Measurements from ENCODE around the gene DAB2IP.
A peak's percentile ranks its signal among the peaks of the same experiment; 100 is the strongest.

The DAB2IP gene

DNA sequence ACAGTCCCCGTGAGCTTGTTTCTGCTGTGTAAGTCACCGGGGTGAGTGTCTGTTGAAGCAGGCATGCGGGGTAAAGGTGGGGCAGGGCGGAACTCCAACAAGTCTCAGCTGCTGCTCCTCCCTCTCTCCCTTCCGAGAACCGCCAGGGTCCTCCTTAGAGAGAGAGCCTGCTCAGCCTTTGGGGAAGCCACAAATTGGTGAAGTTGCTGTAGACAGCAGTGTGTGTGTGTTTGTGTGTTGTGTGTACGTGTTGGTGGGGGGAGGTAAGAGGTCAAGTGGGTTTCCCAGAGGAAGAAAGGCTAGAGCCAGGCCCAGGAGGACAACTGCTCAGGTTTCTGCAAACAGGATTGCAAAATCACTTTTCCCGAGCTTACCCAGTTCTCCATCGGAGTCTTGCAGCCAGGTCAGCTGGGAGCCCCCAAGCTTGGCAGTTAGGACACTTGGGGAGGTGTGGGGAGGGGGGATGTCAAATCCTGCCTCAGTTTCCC lies 38.9 kb upstream of the DAB2IP start:
- WGBS (ENCODE audit: extremely low coverage, insufficient coverage, insufficient read length): no CpG with 5 or more reads among the region's 9 CpGs

DNA sequence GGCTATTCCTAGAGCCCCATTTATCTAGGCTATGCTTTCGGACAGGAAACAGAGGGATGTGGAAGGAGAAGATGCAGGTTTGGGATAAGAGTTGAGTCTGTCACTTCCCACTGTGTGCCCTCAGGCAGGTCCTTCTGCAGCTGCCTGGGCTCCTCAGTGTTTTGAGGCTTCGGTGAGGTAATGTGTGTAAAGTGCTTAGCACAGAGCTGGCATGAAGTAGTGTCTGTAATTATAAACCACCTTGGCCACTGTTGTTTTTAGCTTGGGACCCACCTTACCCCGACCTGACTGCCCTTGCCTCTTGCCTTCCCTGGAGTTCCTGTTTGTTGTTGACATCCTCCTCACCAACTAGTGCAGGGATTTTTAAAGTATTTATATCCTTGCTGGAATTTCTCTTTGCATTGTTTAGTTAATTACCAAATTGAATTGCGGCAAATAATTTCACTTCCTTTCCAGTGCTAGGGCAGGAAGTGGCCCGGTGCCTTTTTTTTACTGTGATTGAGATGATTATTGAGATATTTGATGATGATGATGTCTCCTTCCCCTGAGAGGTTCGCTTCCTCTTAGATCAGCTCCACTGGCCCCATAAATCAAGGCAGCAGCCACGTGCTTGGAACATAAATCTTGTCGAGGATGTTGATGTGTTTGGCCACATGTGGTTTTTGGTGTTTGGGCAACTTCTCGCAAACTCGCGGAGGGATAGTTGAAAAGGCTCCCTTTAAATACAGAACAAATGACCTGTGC lies 38.3 kb upstream of the DAB2IP start:
- Histone ChIP-seq H3K9me3 (ENCODE audit: insufficient read depth, low read depth, low read length) (no peaks in the 10 kb centered on the region), H3K27me3 (ENCODE audit: insufficient read depth, low read length) (no peaks in the 10 kb centered on the region)
- no CpG with 5 or more reads among the region's 11 CpGs for WGBS (ENCODE audit: extremely low coverage, insufficient coverage, insufficient read length)

More for the DNA sequence above, 38.9 kb upstream of the DAB2IP start:
- Histone ChIP-seq H3K27me3 (ENCODE audit: insufficient read depth, low read length) (no peaks in the 10 kb centered on the region), H3K4me3 (ENCODE audit: low read depth, low read length) (no peak overlapping the region), H3K79me1 (ENCODE audit: low read length) (peaks cover 16% of the 10 kb centered on the region), H3K23ac (ENCODE audit: low read length) (no peak overlapping the region), H3K14ac (ENCODE audit: low read length) (no peak overlapping the region), H3K18ac (ENCODE audit: low read length) (no peak overlapping the region), H3K4me2 (ENCODE audit: low read length) (peak overlapping the region; percentile 53), H2BK120ac (ENCODE audit: insufficient read depth, low read length, poor library complexity) (peak overlapping the region; percentile 57), H2AFZ (ENCODE audit: insufficient read depth, low read length, poor library complexity) (no peak overlapping the region), H3K27ac (ENCODE audit: low read depth, low read length) (peak overlapping the region; percentile 58), H2BK12ac (ENCODE audit: low read length) (no peak overlapping the region), H4K12ac (ENCODE audit: low read depth, low read length) (no peak overlapping the region), H3K36me3 (ENCODE audit: control insufficient read depth in 1 of 2, insufficient read depth in 2 of 2, low read length in 2 of 2) (no peaks in the 10 kb centered on the region), H2BK5ac (ENCODE audit: low read depth, low read length, poor library complexity) (peak overlapping the region; percentile 31), H3K4me1 (ENCODE audit: control insufficient read depth in 1 of 2, insufficient read depth in 2 of 2, low read length in 2 of 2) (peaks cover 34 to 41% of the 10 kb centered on the region in 2 experiments), H4K8ac (ENCODE audit: low read depth, low read length) (no peak overlapping the region), H4K91ac (ENCODE audit: low read depth, low read length) (no peak overlapping the region), H3K4ac (ENCODE audit: low read depth, low read length) (no peak overlapping the region), H2AK5ac (ENCODE audit: low read length) (no peak overlapping the region), H3K9ac (ENCODE audit: low read length) (no peak overlapping the region), H3K79me2 (ENCODE audit: control insufficient read depth, insufficient read depth, low read length, poor library complexity) (no peaks in the 10 kb centered on the region), H3K9me3 (ENCODE audit: insufficient read depth, low read depth, low read length) (no peaks in the 10 kb centered on the region)
- peak; percentile 62 to 75 for DNase-seq

DNA sequence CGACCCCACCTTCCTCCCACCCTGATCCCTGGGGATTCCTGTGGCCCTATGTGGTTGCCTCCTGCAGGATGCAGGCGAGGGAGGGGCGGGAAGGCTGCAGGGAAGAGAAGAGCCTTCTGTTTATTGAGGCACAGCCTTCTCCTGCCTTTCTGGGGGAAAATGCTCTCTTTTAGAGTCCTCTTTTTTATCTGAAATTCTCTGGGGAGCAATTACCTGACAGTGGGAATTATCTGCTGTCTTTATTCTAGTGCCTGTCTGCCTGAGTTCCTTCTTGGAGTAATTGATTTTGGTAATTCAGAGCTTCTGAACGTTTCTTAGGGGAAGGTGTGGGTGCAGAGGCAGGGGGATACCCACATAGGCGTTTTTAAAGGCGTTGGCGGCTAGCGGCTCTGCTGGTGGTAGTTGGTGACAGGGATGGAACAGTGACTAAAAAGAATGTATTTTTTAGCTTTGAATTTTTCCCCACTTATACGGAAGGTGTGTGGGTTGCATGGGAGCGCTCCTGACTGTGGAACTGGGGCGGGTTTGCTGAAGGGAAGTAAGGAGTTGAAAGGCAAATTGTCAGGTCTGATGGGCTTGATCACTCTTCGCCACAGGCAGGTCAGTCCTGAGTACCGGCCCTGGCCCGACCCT lies 35.2 kb upstream of the DAB2IP start:
- H2BK12ac ChIP-seq (ENCODE audit: low read length): no peak overlapping the region
- H3K79me2 ChIP-seq (ENCODE audit: control insufficient read depth, insufficient read depth, low read length, poor library complexity): no peaks in the 10 kb centered on the region
- H3K14ac ChIP-seq (ENCODE audit: low read length): no peak overlapping the region
- no peak overlapping the region for H2AK5ac ChIP-seq (ENCODE audit: low read length)
- no peak overlapping the region for H3K4me3 ChIP-seq (ENCODE audit: low read depth, low read length)
- H3K4me1 ChIP-seq (ENCODE audit: control insufficient read depth in 1 of 2, insufficient read depth in 2 of 2, low read length in 2 of 2): peaks cover 15% of the 10 kb centered on the region in 2 experiments
- H4K91ac ChIP-seq (ENCODE audit: low read depth, low read length): no peak overlapping the region
- no CpG with 5 or more reads among the region's 14 CpGs for WGBS (ENCODE audit: extremely low coverage, insufficient coverage, insufficient read length)
- H4K8ac ChIP-seq (ENCODE audit: low read depth, low read length): no peak overlapping the region
- no peak overlapping the region for H2AFZ ChIP-seq (ENCODE audit: insufficient read depth, low read length, poor library complexity)
- H3K9ac ChIP-seq (ENCODE audit: low read length): no peak overlapping the region
- H3K36me3 ChIP-seq (ENCODE audit: control insufficient read depth in 1 of 2, insufficient read depth in 2 of 2, low read length in 2 of 2): no peaks in the 10 kb centered on the region
- H3K23ac ChIP-seq (ENCODE audit: low read length): no peak overlapping the region
- no peak overlapping the region for H3K4ac ChIP-seq (ENCODE audit: low read depth, low read length)
- H3K27ac ChIP-seq (ENCODE audit: low read depth, low read length): no peak overlapping the region
- H3K4me2 ChIP-seq (ENCODE audit: low read length): no peak overlapping the region
- H3K79me1 ChIP-seq (ENCODE audit: low read length): peaks cover 3% of the 10 kb centered on the region
- no peak overlapping the region for H2BK120ac ChIP-seq (ENCODE audit: insufficient read depth, low read length, poor library complexity)
- H3K9me3 ChIP-seq (ENCODE audit: insufficient read depth, low read depth, low read length): no peaks in the 10 kb centered on the region
- no peak overlapping the region for H3K18ac ChIP-seq (ENCODE audit: low read length)
- no peak overlapping the region for H2BK5ac ChIP-seq (ENCODE audit: low read depth, low read length, poor library complexity)
- DNase-seq: no peak
- H4K12ac ChIP-seq (ENCODE audit: low read depth, low read length): no peak overlapping the region
- H3K27me3 ChIP-seq (ENCODE audit: insufficient read depth, low read length): no peaks in the 10 kb centered on the region

More for the DNA sequence above, 38.3 kb upstream of the DAB2IP start:
- Histone ChIP-seq H4K8ac (ENCODE audit: low read depth, low read length) (no peak overlapping the region), H3K4me3 (ENCODE audit: low read depth, low read length) (no peak overlapping the region), H3K23ac (ENCODE audit: low read length) (no peak overlapping the region), H3K79me2 (ENCODE audit: control insufficient read depth, insufficient read depth, low read length, poor library complexity) (no peaks in the 10 kb centered on the region), H3K9ac (ENCODE audit: low read length) (no peak overlapping the region), H3K27ac (ENCODE audit: low read depth, low read length) (peak overlapping the region; percentile 58), H2BK12ac (ENCODE audit: low read length) (no peak overlapping the region), H3K18ac (ENCODE audit: low read length) (no peak overlapping the region), H4K91ac (ENCODE audit: low read depth, low read length) (no peak overlapping the region), H3K4ac (ENCODE audit: low read depth, low read length) (no peak overlapping the region), H2AK5ac (ENCODE audit: low read length) (no peak overlapping the region), H3K4me2 (ENCODE audit: low read length) (peak overlapping the region; percentile 53), H3K14ac (ENCODE audit: low read length) (no peak overlapping the region), H2AFZ (ENCODE audit: insufficient read depth, low read length, poor library complexity) (no peak overlapping the region), H2BK120ac (ENCODE audit: insufficient read depth, low read length, poor library complexity) (no peak overlapping the region), H3K79me1 (ENCODE audit: low read length) (peaks cover 15% of the 10 kb centered on the region), H3K36me3 (ENCODE audit: control insufficient read depth in 1 of 2, insufficient read depth in 2 of 2, low read length in 2 of 2) (no peaks in the 10 kb centered on the region), H2BK5ac (ENCODE audit: low read depth, low read length, poor library complexity) (no peak overlapping the region), H3K4me1 (ENCODE audit: control insufficient read depth in 1 of 2, insufficient read depth in 2 of 2, low read length in 2 of 2) (peaks cover 31 to 36% of the 10 kb centered on the region in 2 experiments), H4K12ac (ENCODE audit: low read depth, low read length) (no peak overlapping the region)
- peak; percentile 77 to 84 for DNase-seq

DNA sequence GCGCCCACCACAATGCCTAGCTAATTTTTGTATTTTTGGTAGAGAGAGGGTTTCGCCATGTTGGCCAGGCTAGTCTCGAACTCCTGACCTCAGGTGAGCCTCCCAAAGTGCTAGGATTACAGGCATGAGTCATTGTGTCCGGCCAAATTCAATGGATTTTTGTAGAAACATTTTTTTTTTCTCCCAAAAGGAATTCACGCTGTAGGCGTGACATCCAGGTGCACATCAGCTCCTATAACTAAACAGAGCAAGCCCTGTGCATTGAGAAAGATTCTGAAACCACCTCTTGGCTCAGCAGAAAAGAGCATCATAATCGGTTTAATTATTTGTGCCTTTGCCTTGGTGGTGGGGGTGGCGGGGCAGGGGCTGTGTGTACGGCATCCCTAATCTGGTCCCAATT lies 32.9 kb upstream of the DAB2IP start:
- Histone ChIP-seq H3K4me1 (ENCODE audit: control insufficient read depth in 1 of 2, insufficient read depth in 2 of 2, low read length in 2 of 2) (peaks cover 10 to 11% of the 10 kb centered on the region in 2 experiments), H2AFZ (ENCODE audit: insufficient read depth, low read length, poor library complexity) (no peak overlapping the region), H3K9ac (ENCODE audit: low read length) (no peak overlapping the region), H4K12ac (ENCODE audit: low read depth, low read length) (no peak overlapping the region), H3K4me2 (ENCODE audit: low read length) (no peak overlapping the region), H3K27ac (ENCODE audit: low read depth, low read length) (no peak overlapping the region), H3K9me3 (ENCODE audit: insufficient read depth, low read depth, low read length) (no peaks in the 10 kb centered on the region), H2BK120ac (ENCODE audit: insufficient read depth, low read length, poor library complexity) (no peak overlapping the region), H3K18ac (ENCODE audit: low read length) (no peak overlapping the region), H3K36me3 (ENCODE audit: control insufficient read depth in 1 of 2, insufficient read depth in 2 of 2, low read length in 2 of 2) (no peaks in the 10 kb centered on the region), H2BK5ac (ENCODE audit: low read depth, low read length, poor library complexity) (no peak overlapping the region), H3K79me1 (ENCODE audit: low read length) (peaks cover 2% of the 10 kb centered on the region), H2AK5ac (ENCODE audit: low read length) (no peak overlapping the region), H4K8ac (ENCODE audit: low read depth, low read length) (no peak overlapping the region), H3K79me2 (ENCODE audit: control insufficient read depth, insufficient read depth, low read length, poor library complexity) (no peaks in the 10 kb centered on the region), H4K91ac (ENCODE audit: low read depth, low read length) (no peak overlapping the region), H2BK12ac (ENCODE audit: low read length) (no peak overlapping the region), H3K23ac (ENCODE audit: low read length) (no peak overlapping the region), H3K27me3 (ENCODE audit: insufficient read depth, low read length) (no peaks in the 10 kb centered on the region), H3K4ac (ENCODE audit: low read depth, low read length) (no peak overlapping the region), H3K4me3 (ENCODE audit: low read depth, low read length) (no peak overlapping the region), H3K14ac (ENCODE audit: low read length) (no peak overlapping the region)
- peak; percentile 69 to 90 for DNase-seq
- WGBS (ENCODE audit: extremely low coverage, insufficient coverage, insufficient read length): no CpG with 5 or more reads among the region's 9 CpGs

All from trophoblast cell (in vitro differentiated cells and primary cell).